ENCODE data around the gene TPST2.

DNA sequence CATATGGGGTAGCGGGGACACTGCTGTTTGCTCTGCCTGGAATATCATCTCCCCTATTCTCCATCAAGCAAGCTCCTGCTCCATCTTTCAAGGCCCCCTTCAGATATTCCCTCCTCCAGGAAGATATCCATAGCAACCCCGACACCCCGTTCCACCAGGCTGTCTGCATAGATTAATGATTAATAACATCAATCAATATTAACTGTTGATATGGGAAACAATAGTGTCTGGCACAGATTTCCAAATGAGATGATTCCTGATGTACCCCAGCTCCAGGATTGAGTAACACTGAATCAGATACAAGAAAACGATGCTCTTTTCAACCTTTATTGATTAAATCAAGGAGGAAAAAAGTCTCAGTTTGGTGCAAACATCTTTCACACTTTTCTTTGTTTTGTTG is 7.5 kb upstream of the TPST2 start:
- TF ChIP-seq POLR2A (IDR thresholded peaks at IDR 0.05; ENCODE audit: low read length) (no peak), GATA1 (IDR thresholded peaks at IDR 0.05; ENCODE audit: low read depth, low read length) (no peak)
